K562 (cell line): ENCODE results near the gene MTHFR. TPM values are rescaled to one million over a fixed set of nuclear protein-coding genes. Genes with fewer than 3 reads are reported as not detected.

ENCODE experiments used
- CC2D1A ChIP-seq: fragments of 450-650 bp; IDR thresholded peaks from 2 replicates; pipeline ENCODE4 v1.6.1; 2017; ENCODE audit warnings: mild to moderate bottlenecking
- CHD2 ChIP-seq: IDR thresholded peaks from 2 replicates; pipeline ENCODE4 v1.6.1; 2011; ENCODE audit warnings: low read depth, low read length
- CTBP1 ChIP-seq: fragments of 450-650 bp; IDR thresholded peaks from 2 replicates; pipeline ENCODE4 v1.6.1; 2016; ENCODE audit warnings: borderline replicate concordance
- ERF ChIP-seq: fragments of 450-650 bp; formaldehyde crosslinking; IDR thresholded peaks from 2 replicates; pipeline ENCODE4 v1.4.0; 2020; ENCODE audit warnings: mild to moderate bottlenecking, mixed read lengths
- ETV5 ChIP-seq: sonication (generic); formaldehyde crosslinking; IDR thresholded peaks from 2 replicates; pipeline ENCODE4 v1.4.0; 2020; ENCODE audit warnings: low read depth, mild to moderate bottlenecking, missing genetic modification reagents
- FIP1L1 ChIP-seq: fragments of 200-400 bp; formaldehyde crosslinking; IDR thresholded peaks from 2 replicates; pipeline ENCODE4 v1.6.1; 2018; ENCODE audit warnings: mild to moderate bottlenecking, low read depth, low read length; ENCODE audit not compliant: poor library complexity, severe bottlenecking
- KAT7 ChIP-seq: sonication (generic); formaldehyde crosslinking; IDR thresholded peaks from 2 replicates; pipeline ENCODE4 v1.8.0; 2022; ENCODE audit warnings: missing genetic modification reagents, mild to moderate bottlenecking, borderline replicate concordance
- KLF1 ChIP-seq: fragments of 450-650 bp; IDR thresholded peaks from 2 replicates; pipeline ENCODE4 v1.6.1; 2016; ENCODE audit warnings: missing genetic modification characterization, missing compliant biosample characterization
- KLF16 ChIP-seq: IDR thresholded peaks from 2 replicates; pipeline ENCODE4 v1.6.1; 2016; ENCODE audit warnings: antibody characterized with exemption
- MTA1 ChIP-seq: fragments of 450-650 bp; IDR thresholded peaks from 2 replicates; pipeline ENCODE4 v1.6.1; 2017; ENCODE audit warnings: borderline replicate concordance
- MXI1 ChIP-seq: IDR thresholded peaks from 2 replicates; pipeline ENCODE4 v1.6.1; 2011; ENCODE audit warnings: low read depth, mild to moderate bottlenecking, improper control_type of control experiment, low read length
- RBM22 ChIP-seq: fragments of 200-400 bp; formaldehyde crosslinking; IDR thresholded peaks from 2 replicates; pipeline ENCODE4 v1.6.1; 2018; ENCODE audit warnings: low read length, low read depth; ENCODE audit not compliant: poor library complexity, severe bottlenecking
- REST ChIP-seq, 2 experiments: fragments of 450-650 bp; formaldehyde crosslinking in 1 of 2; IDR thresholded peaks; 2 replicates each; pipeline versions ENCODE4 v1.4.0 to v1.6.1; 2014 to 2020; ENCODE audit warnings: mild to moderate bottlenecking in 2 of 2, borderline replicate concordance in 1 of 2, low read depth in 1 of 2
- SMARCA5 ChIP-seq: fragments of 450-650 bp; IDR thresholded peaks from 2 replicates; pipeline ENCODE4 v1.6.1; 2016
- ZNF165 ChIP-seq: fragments of 250-450 bp; sonication (Bioruptor Pico); IDR thresholded peaks from 2 replicates; pipeline ENCODE4 v1.4.0; 2020; ENCODE audit warnings: borderline replicate concordance
- ZNF263 ChIP-seq: sonication (generic); formaldehyde crosslinking; IDR thresholded peaks from 2 replicates; pipeline ENCODE4 v1.8.0; 2022; ENCODE audit warnings: mild to moderate bottlenecking, missing genetic modification reagents, borderline replicate concordance
- ZNF707 ChIP-seq: fragments of 250-450 bp; sonication (Bioruptor Pico); conservative IDR thresholded peaks from 2 replicates; pipeline ENCODE4 v1.8.0; 2022; ENCODE audit warnings: inconsistent platforms, mild to moderate bottlenecking, moderate library complexity
- polyA plus RNA-seq, 8 experiments: library from polyadenylated mRNA; depleted of rRNA in 4 of 8; stranded (reverse) in 5 of 8; unstranded in 3 of 8; fragments of >200 nt; fragmentation: Nextera tagmentation in 2 of 8; fragmentation: Illumina TruSeq in 1 of 8; extraction: Ambion mirVana in 2 of 8; extraction: Trizol in 1 of 8; gene quantifications; 2 replicates each; pipeline versions ENCODE4 v1.2.1 to v1.2.3, GENCODE V29; 2011 to 2014; ENCODE audit warnings: inconsistent platforms in 1 of 8, missing spikeins in 1 of 8
- total RNA-seq, 7 experiments: library from RNA; depleted of rRNA in 6 of 7; stranded (reverse); fragments of >200 nt in 6 of 7; fragmentation: Illumina TruSeq in 2 of 7; extraction: Trizol in 2 of 7; gene quantifications; 2 replicates each; pipeline versions ENCODE4 v1.2.1 to v1.2.3, GENCODE V29; 2011 to 2021; ENCODE audit warnings: low replicate concordance in 1 of 7
- TF ChIP-seq, protein P1 (sequence below): fragments of 450-650 bp; formaldehyde crosslinking; IDR thresholded peaks from 2 replicates; pipeline ENCODE4 v1.4.0; 2022; ENCODE audit warnings: missing genetic modification characterization

The MTHFR gene
- total and polyA plus RNA-seq, 9 of the 15 experiments (the other 6 are each of a cell fraction or from before 2014, with no cell fraction given): 5.0 to 104 (median 62.6) TPM

DNA sequence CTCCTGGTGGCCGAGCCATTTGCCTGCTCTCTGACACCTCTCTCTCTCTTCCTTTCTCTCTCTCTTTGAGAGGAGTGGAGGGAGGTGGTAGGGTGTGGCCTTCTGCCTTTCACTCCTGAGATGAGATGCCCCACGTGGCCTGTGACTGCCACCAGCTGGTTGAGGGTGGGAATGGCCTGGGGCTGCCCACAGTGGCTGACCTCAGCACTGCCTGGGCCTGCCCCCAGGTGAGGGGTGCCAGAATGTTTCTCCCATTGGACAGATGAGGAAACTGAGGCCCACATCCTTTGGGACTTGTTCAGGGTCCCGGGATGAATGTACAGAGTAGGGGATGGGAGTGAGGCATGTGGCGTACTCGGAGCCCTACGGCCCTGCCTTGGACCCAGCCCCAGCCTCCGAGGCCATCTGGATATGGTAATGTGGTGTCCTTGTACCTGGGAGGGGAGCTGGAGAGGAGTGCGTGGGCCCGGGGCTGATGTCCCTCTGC, 56.5 kb downstream of the MTHFR start (continued):
- 0 out of 2 replicates have a peak, but pooled peaks have one; percentile 30 for TF ChIP-seq MXI1
- no peak for TF ChIP-seq KAT7
- TF ChIP-seq MTA1: peak; percentile 28; the same call in 1 of the 2 replicates
- TF ChIP-seq KLF16: peak; percentile 53; the same call in 1 of the 2 replicates
- no peak for TF ChIP-seq FIP1L1
- 0 out of 2 replicates have a peak, but pooled peaks have one; percentile 34 for TF ChIP-seq ERF (CRISPR knock-in tag)
- TF ChIP-seq KLF1 (tag): peak; percentile 87
- TF ChIP-seq, protein P1, sequence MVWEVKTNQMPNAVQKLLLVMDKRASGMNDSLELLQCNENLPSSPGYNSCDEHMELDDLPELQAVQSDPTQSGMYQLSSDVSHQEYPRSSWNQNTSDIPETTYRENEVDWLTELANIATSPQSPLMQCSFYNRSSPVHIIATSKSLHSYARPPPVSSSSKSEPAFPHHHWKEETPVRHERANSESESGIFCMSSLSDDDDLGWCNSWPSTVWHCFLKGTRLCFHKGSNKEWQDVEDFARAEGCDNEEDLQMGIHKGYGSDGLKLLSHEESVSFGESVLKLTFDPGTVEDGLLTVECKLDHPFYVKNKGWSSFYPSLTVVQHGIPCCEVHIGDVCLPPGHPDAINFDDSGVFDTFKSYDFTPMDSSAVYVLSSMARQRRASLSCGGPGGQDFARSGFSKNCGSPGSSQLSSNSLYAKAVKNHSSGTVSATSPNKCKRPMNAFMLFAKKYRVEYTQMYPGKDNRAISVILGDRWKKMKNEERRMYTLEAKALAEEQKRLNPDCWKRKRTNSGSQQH: 0 out of 2 replicates have a peak, but pooled peaks have one; percentile 67
- no peak for TF ChIP-seq ZNF165 (CRISPR knock-in tag)
- TF ChIP-seq CHD2: no peak
- 0 out of 2 replicates have a peak, but pooled peaks have one; percentile 31 for TF ChIP-seq CC2D1A
- TF ChIP-seq CTBP1: peak; percentile 90
- peak; percentile 82 for TF ChIP-seq SMARCA5
- no peak for TF ChIP-seq RBM22
- TF ChIP-seq ZNF263 (CRISPR knock-in tag): no peak
- TF ChIP-seq REST (IDR thresholded peaks at IDR 0.05; ENCODE audit: borderline replicate concordance): peak; percentile 90
- no peak for TF ChIP-seq REST (CRISPR knock-in tag; IDR thresholded peaks at IDR 0.05; ENCODE audit: low read depth)
- peak; percentile 37; the same call in 1 of the 2 replicates for TF ChIP-seq ETV5 (CRISPR knock-in tag)
- TF ChIP-seq ZNF707 (CRISPR knock-in tag): 0 out of 2 replicates have a peak, but pooled peaks have one; percentile 25
